RPMI8226 (cell line): ENCODE measurements around the gene CSNK1D.
"Not testable (repeated sequence)": the region's sequence is repeated elsewhere in the genome, so short reads cannot be mapped to it uniquely, and the experiment has no call there.

Experiments used
- DNase-seq: peaks from one replicate; pipeline ENCODE4 v3.0.0-alpha.2; 2015

CSNK1D gene

GRCh38 chr17:82272495-82273326, 789 bp downstream of the CSNK1D start:
- peak; percentile 40 for DNase-seq

DNA sequence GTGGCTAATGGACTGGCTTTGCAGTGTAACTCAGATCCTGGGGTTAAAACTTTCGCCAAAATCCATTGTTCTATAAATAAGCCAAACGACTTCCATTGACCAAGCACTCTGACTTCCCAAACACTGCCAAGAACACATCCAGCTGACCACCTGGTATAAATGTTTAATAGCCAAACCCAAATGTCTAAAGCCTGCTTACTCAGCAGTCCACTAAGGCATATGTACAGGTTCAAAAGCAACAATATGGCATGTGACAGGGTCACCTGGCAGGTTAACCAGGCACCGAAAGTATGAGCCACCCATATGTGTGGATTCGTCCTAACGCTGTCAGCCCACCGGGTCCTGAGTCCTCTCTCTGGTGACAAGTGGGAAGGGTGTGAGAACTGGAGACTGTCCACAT, 2.1 kb downstream of the CSNK1D start:
- no peak for DNase-seq

DNA sequence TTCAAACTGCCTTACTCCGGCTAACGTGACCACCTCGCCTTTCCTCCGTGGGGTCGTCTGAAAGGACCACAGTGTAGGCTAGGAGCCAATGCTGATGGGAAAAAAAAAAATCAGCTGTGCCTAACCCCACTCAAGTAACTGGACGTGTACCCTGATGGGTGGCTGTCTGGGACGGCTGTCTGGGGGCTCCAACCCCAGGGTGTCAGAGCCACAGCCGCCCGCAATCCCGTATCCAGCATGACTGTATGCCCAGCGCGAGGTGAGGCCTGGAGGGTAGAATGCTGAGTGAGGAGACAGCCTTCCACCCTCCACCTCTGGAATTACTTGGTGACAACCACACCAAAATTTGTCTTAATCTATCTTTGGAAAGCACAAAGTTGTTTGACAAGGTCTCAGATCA, 2.8 kb downstream of the CSNK1D start:
- no peak for DNase-seq

GRCh38 chr17:82269882-82270500, 3.5 kb downstream of the CSNK1D start:
- DNase-seq = no peak

- no peak for DNase-seq
These were observed 4.2 kb downstream of the CSNK1D start for GRCh38 chr17:82269138-82269881.

- peak; percentile 71 for DNase-seq
These were observed 5.7 kb downstream of the CSNK1D start for GRCh38 chr17:82267575-82268379.

DNA sequence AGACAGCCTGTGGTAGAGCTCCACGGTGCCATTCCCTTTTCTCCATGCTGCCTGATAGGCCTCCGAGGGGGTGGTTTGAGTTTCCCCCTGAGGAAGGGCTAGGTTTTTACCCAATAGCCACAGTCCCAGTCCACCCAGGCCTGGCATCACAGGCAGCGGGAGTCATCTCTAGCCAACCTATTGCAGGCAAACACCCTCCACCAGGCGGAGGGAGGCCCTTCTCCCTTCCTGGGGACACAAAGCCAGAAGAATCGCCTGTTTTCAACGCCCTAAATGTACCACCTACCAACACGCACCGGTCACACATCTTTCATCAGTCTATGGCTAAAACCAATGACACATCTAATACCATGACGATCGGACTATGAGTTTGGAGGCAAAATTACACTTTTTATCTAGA, 7.4 kb downstream of the CSNK1D start:
- no peak for DNase-seq

DNA sequence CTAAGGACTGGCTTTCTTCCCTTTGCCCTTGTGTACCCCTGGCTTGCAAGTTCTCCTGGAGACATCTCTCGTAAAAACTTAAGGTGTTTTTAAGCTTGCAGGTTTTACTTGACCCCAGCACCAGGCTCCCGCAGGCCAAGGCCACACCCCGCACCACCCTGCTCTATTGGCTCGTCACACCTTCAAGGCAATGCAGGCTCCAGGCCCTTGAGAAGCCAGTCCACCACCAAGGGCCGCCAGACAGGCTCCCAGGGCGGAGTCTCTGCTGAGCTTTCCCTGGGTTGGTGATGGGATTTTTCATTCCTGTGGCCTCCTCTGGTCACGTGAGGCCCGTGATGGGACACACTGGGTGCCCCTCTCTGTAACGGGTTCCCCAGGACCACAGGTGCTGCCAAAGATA, 9.9 kb downstream of the CSNK1D start:
- DNase-seq = no peak

- no peak for DNase-seq
These were observed 11.2 kb downstream of the CSNK1D start for GRCh38 chr17:82262344-82262743.

DNA sequence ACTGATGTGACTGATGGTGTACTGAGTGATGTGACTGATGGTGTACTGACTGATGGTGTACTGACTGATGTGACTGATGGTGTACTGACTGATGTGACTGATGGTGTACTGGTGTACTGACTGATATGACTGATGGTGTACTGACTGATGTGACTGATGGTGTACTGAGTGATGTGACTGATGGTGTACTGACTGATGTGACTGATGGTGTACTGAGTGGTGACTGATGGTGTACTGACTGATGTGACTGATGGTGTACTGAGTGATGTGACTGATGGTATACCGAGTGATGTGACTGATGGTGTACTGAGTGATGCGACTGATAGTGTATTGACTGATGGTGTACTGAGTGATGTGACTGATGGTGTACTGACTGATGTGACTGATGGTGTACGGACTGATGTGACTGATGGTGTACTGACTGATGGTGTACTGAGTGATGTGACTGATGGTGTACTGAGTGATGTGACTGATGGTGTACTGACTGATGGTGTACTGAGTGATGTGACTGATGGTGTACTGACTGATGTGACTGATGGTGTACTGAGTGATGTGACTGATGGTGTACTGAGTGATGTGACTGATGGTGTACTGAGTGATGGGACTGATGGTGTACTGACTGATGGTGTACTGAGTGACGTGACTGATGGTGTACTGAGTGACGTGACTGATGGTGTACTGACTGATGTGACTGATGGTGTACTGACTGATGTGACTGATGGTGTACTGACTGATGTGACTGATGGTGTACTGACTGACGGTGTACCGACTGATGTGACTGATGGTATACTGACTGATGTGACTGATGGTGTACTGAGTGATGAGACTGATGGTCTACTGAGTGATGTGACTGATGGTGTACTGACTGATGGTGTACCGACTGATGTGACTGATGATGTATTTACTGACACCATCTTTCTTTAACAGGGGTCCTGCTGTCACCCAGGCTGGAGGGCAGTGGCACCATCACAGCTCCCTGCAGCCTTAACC, 13.2 kb downstream of the CSNK1D start:
- DNase-seq = not testable (repeated sequence)

- DNase-seq = no peak
These were observed 14.9 kb downstream of the CSNK1D start for GRCh38 chr17:82258555-82258954.

DNA sequence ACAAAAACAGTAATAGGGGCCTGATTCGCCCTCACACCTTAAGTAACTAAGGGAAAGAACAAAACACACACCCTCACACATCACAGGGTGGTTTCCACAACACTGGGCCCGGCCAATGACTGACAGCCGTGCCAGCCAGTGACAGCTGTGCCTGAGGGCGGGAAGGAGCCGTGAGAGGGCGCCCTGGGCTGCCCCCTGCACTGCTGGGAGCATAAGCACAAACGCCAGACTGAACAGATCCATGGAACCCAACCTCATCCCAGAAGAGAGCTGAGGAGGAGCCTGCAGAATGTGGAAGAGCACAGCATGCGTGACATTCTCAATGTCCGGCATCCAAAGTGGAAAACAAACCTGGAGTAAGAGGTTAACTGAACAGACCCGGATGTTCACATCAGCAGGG, 16.0 kb downstream of the CSNK1D start:
- DNase-seq = no peak

DNA sequence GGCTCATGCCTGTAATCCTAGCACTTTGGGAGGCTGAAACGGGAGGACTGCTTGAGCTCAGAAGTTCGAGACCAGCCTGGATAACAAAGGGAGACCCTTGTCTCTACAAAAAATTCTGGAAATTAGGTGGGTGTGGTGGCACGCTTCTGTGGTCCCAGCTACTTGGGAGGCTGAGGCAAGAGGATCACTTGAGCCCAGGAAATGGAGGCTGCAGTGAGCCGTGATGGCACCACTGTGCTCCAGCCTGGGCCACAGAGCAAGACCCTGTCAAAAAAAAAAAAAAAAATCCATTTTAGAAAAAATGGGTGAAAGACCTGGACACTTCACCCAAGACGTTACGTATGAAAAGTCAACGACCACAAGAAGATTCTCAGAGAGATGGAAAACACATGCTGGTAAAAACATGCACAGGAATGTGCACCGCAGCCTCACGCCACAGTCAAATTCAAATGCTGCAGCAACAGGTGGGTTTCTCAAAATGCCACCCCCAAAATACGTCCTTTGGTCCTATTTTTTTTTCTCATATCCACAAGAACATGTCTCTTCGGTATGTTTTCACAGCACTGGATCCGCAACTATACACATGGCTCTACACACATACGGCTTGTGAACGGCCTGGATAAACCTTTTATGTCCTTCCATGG, 17.1 kb downstream of the CSNK1D start:
- DNase-seq = no peak

DNA sequence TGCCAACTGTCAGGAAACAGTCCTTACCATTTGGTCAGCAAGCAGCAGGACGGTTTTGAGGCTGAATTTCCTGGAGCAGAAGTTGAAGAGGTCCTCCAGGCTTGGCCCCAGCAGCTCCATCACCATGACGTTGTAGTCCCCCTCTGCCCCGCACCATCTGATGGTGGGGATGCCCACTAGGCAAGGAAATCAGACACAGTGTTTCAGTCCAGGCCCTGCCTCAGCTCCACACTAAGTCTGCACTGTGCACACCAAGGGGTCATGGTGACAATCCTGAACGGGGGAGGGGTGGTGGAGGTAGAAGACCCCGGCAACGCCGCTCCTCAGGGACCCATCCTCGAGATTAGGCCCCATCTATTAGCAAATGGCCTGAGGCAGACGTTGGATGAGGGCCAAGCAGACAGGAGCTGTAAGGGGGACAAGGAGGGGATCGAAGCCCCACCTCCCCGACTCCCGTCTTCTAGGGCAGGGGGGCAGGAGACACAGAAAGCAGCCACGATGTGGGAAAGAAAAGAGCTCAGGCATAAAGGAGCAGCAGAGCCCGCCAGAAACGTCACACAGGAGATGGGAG, 18.0 kb downstream of the CSNK1D start:
- no peak for DNase-seq

GRCh38 chr17:82254746-82255145, 18.8 kb downstream of the CSNK1D start:
- DNase-seq = not testable (repeated sequence)

GRCh38 chr17:82254096-82254495, 19.4 kb downstream of the CSNK1D start:
- DNase-seq = not testable (repeated sequence)

DNA sequence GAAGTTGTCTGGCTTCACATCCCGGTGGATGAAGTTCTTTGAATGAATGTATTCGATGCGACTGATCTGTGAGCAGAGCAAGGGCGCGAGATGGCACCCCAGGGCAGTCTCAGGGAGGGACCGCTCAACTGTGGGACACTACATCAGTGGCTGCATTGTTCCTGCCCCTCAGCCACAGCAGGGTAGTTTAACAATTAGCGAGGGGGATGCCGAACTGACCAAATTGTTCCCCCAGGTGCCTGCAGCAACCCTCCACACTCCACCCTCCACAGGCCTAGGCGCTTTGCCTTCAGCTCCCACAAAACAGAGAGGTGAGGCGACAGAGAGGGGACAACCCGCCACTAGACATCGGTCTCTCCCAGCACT, 20.3 kb downstream of the CSNK1D start:
- no peak for DNase-seq

DNA sequence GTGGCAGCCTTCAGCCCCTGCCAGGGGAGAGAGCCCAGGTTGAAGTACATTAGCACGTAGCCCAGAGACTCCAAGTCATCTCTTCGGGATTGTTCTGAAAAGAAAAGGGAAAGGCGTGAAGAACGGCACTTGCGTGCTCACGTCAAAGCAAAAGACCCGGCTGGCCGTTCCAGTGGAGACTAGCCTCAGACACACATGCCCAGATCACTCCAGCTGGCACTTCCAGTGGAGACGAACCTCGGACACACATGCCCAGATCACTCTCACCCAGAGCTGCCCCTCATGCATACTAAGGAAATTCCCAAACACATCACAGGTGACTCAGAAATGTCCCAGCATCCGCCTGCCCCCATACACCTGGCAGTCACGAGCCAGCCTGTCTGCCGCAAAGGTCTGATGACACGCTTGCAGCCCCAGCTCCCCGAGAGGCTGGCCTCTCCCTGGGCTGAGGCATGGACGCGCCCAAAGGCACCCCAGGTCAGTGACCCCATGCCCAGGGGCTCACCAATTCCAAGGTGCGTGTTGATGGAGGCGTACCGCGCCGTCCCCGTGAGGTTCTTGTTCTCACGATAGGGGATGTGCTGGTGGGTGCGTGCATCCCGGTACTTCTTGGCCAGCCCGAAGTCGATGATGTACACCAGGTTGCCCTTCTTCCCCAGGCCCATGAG, 20.9 kb downstream of the CSNK1D start:
- no peak for DNase-seq

DNA sequence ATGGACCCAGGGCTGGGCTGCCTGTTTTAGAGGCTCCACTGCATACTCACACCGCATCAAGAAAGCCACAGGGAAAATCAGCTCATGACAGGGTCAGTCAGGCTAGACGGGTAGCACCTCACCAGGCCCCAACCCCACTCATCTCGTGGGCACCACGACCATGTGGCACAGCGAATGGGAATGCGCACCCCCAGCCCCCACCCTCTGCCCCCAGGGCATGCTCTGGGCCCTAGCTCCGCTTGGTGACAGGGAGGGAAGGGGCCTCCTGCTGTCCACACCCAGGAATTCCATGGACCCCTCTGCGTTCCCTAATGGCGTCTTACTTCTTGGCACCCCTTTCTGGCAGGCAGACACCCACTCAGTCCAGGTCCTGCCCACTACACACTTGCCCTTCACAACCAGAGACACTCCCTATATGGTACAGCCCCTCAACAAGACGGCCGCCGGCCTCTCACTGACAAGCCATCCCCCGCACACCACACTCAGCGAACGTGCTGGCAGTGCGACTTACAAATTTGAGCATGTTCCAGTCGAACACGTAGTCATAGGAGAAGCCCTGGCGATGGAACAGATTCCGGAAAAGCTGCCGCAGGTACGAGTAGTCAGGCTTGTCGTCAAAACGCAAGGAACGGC, 22.5 kb downstream of the CSNK1D start:
- DNase-seq = no peak
